ENCODE measurements around the gene F12.

DNA sequence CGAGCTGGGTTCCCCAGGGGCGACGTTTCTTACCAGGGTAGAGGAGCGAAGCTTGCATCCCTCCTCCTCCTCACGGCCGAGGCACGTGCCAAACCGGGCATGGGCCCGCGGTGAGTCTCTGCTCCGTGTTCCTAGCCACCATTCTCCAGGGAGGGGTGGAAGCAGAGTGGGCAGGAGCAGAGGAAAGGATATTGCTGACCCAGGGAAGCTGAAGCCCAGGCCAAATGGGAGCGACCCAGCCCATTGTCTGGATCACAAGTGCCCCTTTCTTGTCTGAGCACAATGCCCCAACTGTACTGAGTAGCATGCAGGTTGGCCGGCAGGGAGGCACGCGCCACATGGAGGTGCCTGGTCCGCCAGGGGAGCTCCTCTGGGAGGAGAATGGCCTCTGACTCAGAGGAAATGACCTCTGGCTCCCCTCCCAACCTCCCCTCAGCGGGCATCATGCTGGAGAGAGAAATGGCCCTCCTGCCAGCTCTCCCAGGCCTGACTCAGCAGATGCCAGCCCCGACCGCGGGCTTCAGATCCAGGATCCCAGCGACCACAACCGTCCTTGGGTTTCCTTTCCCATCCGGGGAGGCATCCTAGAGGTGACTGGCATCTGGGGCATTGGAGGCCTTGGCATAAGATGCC, 38.4 kb upstream of the F12 start:
- TF ChIP-seq, protein P1, sequence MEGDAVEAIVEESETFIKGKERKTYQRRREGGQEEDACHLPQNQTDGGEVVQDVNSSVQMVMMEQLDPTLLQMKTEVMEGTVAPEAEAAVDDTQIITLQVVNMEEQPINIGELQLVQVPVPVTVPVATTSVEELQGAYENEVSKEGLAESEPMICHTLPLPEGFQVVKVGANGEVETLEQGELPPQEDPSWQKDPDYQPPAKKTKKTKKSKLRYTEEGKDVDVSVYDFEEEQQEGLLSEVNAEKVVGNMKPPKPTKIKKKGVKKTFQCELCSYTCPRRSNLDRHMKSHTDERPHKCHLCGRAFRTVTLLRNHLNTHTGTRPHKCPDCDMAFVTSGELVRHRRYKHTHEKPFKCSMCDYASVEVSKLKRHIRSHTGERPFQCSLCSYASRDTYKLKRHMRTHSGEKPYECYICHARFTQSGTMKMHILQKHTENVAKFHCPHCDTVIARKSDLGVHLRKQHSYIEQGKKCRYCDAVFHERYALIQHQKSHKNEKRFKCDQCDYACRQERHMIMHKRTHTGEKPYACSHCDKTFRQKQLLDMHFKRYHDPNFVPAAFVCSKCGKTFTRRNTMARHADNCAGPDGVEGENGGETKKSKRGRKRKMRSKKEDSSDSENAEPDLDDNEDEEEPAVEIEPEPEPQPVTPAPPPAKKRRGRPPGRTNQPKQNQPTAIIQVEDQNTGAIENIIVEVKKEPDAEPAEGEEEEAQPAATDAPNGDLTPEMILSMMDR (conservative IDR thresholded peaks at IDR 0.05; ENCODE audit: low read length): no peak; the same call in 1 of the 2 replicates
- TF ChIP-seq EZH2phosphoT487 (IDR thresholded peaks at IDR 0.05; ENCODE audit: borderline replicate concordance, low read depth, low read length): no peak
